Neural progenitor cell (in vitro differentiated cells): ENCODE data around the gene MRPL17. TPM values are rescaled to one million over a fixed set of nuclear protein-coding genes. Genes with fewer than 3 reads are reported as not detected.

Experiments
- DNase-seq: peaks from one replicate; pipeline ENCODE4 v3.0.0-alpha.2; 2016; ENCODE audit warnings: low spot score
- H2AFZ ChIP-seq: fragments of 200-600 bp; sonication (generic); replicated peaks from 2 replicates; pipeline ENCODE4 v1.6.1; 2016; ENCODE audit warnings: antibody characterized with exemption
- H3F3A ChIP-seq: fragments of 200-600 bp; sonication (generic); 2 replicates; pipeline ENCODE4 v1.6.1; 2016; ENCODE audit warnings: antibody characterized with exemption, low read depth
- H3K27ac ChIP-seq: fragments of 200-600 bp; sonication (generic); 2 replicates; pipeline ENCODE4 v1.5.1; 2016; ENCODE audit warnings: mild to moderate bottlenecking
- H3K27me3 ChIP-seq: fragments of 200-600 bp; sonication (generic); 2 replicates; pipeline ENCODE4 v1.6.1; 2016; ENCODE audit warnings: mild to moderate bottlenecking, moderate library complexity
- H3K36me3 ChIP-seq: fragments of 200-600 bp; sonication (generic); 2 replicates; pipeline ENCODE4 v1.5.1; 2016
- H3K4me1 ChIP-seq: fragments of 200-600 bp; sonication (generic); 2 replicates; pipeline ENCODE4 v1.6.1; 2016; ENCODE audit warnings: mixed run types
- H3K4me2 ChIP-seq: fragments of 200-600 bp; sonication (generic); 2 replicates; pipeline ENCODE4 v1.6.1; 2016
- H3K4me3 ChIP-seq: fragments of 200-600 bp; sonication (generic); 2 replicates; pipeline ENCODE4 v1.5.1; 2016
- H3K79me2 ChIP-seq: fragments of 200-600 bp; sonication (generic); 2 replicates; pipeline ENCODE4 v1.6.1; 2016; ENCODE audit warnings: low read depth
- H3K9ac ChIP-seq: fragments of 200-600 bp; sonication (generic); 2 replicates; pipeline ENCODE4 v1.6.1; 2016
- H3K9me3 ChIP-seq: fragments of 200-600 bp; sonication (generic); 2 replicates; pipeline ENCODE4 v1.5.1; 2016; ENCODE audit warnings: low read depth
- H4K20me1 ChIP-seq: fragments of 200-600 bp; sonication (generic); 2 replicates; pipeline ENCODE4 v1.6.1; 2016; ENCODE audit warnings: low read depth
- H3K27ac Mint-ChIP-seq: 3 replicates; pipeline ENCODE4 v1.8.0; 2021; ENCODE audit warnings: mixed read lengths
- H3K27me3 Mint-ChIP-seq: 2 replicates; pipeline ENCODE4 v1.8.0; 2022; ENCODE audit warnings: low read depth, mild to moderate bottlenecking, inconsistent platforms, moderate library complexity, mixed read lengths; ENCODE audit not compliant: insufficient read depth
- H3K36me3 Mint-ChIP-seq: 3 replicates; pipeline ENCODE4 v1.8.0; 2021; ENCODE audit warnings: mixed read lengths
- H3K4me1 Mint-ChIP-seq: 3 replicates; pipeline ENCODE4 v1.8.0; 2021; ENCODE audit warnings: mixed read lengths
- H3K4me3 Mint-ChIP-seq: 3 replicates; pipeline ENCODE4 v1.8.0; 2021; ENCODE audit warnings: mild to moderate bottlenecking, moderate library complexity, mixed read lengths
- H3K9me3 Mint-ChIP-seq: 3 replicates; pipeline ENCODE4 v1.8.0; 2020; ENCODE audit warnings: mixed read lengths
- EZH2 ChIP-seq: fragments of 200-600 bp; sonication (generic); IDR thresholded peaks from 2 replicates; pipeline ENCODE4 v1.6.1; 2017; ENCODE audit warnings: antibody characterized with exemption, mild to moderate bottlenecking, moderate library complexity
- EZH2phosphoT487 ChIP-seq: fragments of 200-600 bp; sonication (generic); IDR thresholded peaks from 2 replicates; pipeline ENCODE4 v1.6.1; 2017; ENCODE audit warnings: antibody characterized with exemption
- total RNA-seq: library from RNA; depleted of rRNA; stranded (reverse); fragments of >200 nt; gene quantifications from 2 replicates; pipeline ENCODE4 v1.2.3, GENCODE V29; 2015; ENCODE audit warnings: low replicate concordance
- TF ChIP-seq, protein P1 (sequence below): fragments of 200-600 bp; sonication (generic); IDR thresholded peaks from 2 replicates; pipeline ENCODE4 v1.5.1; 2017; ENCODE audit warnings: antibody characterized with exemption, mild to moderate bottlenecking

Gene MRPL17
- total RNA-seq, 1 donor from 2014 or later: 24.3 TPM

DNA sequence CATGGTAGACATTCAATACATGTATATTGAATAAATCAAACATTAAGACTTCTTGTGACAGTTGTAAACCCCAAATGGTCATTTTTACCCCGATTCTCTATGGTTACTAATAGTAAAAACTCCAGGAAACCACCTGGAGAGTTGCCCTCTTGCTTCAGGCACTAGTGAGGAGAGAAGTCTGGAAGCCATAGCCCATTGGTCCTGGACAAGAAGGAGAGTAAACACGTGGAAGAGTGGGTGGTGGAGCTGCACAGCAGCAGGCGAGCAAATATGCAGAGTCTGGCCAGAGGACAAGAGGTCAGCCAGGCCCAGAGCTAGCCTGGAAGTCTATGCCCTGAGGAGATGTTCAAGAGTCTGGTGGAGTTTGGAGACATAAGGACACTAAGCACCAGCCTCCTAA, 45.3 kb downstream of the MRPL17 start:
- Mint-ChIP-seq H3K4me1 (no peaks in the 10 kb centered on the region), H3K4me3 (no peak overlapping the region), H3K27me3 (peaks cover under 1% of the 10 kb centered on the region), H3K9me3 (no peaks in the 10 kb centered on the region), H3K27ac (no peak overlapping the region), H3K36me3 (peaks cover 4% of the 10 kb centered on the region)
- Histone ChIP-seq H3K4me1 (no peaks in the 10 kb centered on the region), H3K4me2 (no peak overlapping the region), H3K9ac (no peak overlapping the region), H3K4me3 (no peak overlapping the region), H3K27me3 (no peaks in the 10 kb centered on the region), H3K27ac (no peak overlapping the region), H3K36me3 (no peaks in the 10 kb centered on the region), H4K20me1 (no peaks in the 10 kb centered on the region), H3F3A (no peaks in the 10 kb centered on the region), H3K79me2 (no peaks in the 10 kb centered on the region), H3K9me3 (no peaks in the 10 kb centered on the region), H2AFZ (no peak overlapping the region)
- TF ChIP-seq EZH2: no peak
- TF ChIP-seq, protein P1, sequence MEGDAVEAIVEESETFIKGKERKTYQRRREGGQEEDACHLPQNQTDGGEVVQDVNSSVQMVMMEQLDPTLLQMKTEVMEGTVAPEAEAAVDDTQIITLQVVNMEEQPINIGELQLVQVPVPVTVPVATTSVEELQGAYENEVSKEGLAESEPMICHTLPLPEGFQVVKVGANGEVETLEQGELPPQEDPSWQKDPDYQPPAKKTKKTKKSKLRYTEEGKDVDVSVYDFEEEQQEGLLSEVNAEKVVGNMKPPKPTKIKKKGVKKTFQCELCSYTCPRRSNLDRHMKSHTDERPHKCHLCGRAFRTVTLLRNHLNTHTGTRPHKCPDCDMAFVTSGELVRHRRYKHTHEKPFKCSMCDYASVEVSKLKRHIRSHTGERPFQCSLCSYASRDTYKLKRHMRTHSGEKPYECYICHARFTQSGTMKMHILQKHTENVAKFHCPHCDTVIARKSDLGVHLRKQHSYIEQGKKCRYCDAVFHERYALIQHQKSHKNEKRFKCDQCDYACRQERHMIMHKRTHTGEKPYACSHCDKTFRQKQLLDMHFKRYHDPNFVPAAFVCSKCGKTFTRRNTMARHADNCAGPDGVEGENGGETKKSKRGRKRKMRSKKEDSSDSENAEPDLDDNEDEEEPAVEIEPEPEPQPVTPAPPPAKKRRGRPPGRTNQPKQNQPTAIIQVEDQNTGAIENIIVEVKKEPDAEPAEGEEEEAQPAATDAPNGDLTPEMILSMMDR: no peak
- no peak for TF ChIP-seq EZH2phosphoT487
- DNase-seq: no peak

DNA sequence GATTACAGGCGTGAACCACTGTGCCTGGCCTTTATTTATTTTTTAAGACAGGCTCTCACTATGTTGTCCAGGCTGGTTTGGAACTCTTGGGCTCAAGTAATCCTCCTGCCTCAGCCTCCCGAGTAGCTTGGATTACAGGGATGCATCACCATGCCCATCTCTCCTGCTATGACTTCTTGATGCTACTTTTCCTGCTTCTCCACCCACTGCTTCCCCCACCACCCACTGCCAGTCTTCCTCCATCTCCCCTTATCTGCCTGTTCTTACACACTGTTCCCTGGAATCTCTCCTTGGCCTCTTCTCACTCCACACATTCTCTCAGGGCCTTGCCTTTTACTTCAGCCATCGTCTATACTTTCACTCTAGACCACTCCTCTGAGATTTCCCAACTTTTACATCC, 46.7 kb downstream of the MRPL17 start:
- H3K9me3 Mint-ChIP-seq: no peaks in the 10 kb centered on the region
- H3K4me3 Mint-ChIP-seq: no peak overlapping the region
- H4K20me1 ChIP-seq: no peaks in the 10 kb centered on the region
- H3K27ac ChIP-seq: no peak overlapping the region
- H3K4me1 ChIP-seq: no peaks in the 10 kb centered on the region
- H3K36me3 ChIP-seq: no peaks in the 10 kb centered on the region
- no peaks in the 10 kb centered on the region for H3K4me1 Mint-ChIP-seq
- peaks cover 11% of the 10 kb centered on the region for H3K36me3 Mint-ChIP-seq
- no peak overlapping the region for H3K4me2 ChIP-seq
- H2AFZ ChIP-seq: no peak overlapping the region
- H3K27ac Mint-ChIP-seq: no peak overlapping the region
- H3K79me2 ChIP-seq: no peaks in the 10 kb centered on the region
- H3K27me3 ChIP-seq: peaks cover 10% of the 10 kb centered on the region
- TF ChIP-seq EZH2phosphoT487: no peak
- TF ChIP-seq EZH2: no peak
- TF ChIP-seq, protein P1: no peak
- no peak overlapping the region for H3K9ac ChIP-seq
- no peaks in the 10 kb centered on the region for H3K9me3 ChIP-seq
- DNase-seq: no peak
- peaks cover 6% of the 10 kb centered on the region for H3K27me3 Mint-ChIP-seq
- H3F3A ChIP-seq: no peaks in the 10 kb centered on the region
- no peak overlapping the region for H3K4me3 ChIP-seq

DNA sequence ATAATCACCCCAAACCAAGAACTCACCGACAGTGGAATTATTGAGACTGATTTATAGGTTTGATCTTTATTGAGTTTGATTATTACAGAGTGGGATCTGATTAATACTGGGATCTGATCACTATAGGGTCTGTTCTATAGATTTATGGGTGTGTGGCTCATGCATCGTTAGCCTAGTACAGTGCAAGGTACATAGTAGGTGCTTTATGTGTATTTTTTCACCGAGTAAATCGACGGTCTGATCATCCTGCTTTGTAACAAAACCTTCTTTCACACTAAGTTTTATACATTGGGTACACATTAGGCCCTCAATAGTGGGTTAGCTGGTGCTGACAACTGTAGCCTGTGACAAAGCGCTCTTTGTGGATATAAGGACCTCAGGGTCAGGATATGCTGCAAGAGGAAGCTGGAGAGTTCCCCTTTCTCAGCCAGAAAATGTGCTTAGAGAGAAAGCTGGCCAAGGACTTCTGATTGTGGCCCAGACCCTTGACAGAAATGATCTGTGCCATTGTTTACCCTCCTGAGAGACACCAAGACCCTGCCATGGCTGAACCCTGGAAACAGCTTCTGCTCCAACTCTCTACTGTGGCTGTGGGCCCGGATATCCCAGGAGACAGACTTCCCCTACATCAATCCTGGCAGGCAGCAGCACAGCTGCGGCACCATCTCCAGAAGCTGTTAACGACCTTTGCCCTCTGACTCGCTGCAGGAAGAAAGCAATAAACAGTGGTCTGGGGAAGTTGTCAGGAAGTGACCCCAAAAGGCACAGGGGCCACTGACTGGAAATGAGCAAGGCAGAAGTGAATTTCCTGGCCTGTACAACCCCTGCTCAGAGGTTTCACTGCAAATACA, 47.8 kb downstream of the MRPL17 start:
- Mint-ChIP-seq H3K9me3 (no peaks in the 10 kb centered on the region), H3K27me3 (peaks cover 7% of the 10 kb centered on the region), H3K27ac (no peak overlapping the region), H3K4me1 (no peaks in the 10 kb centered on the region), H3K4me3 (peak overlapping the region; percentile 37), H3K36me3 (peaks cover 19% of the 10 kb centered on the region)
- H3F3A ChIP-seq: peaks cover 5% of the 10 kb centered on the region
- H4K20me1 ChIP-seq: peaks cover 4% of the 10 kb centered on the region
- peaks cover 22% of the 10 kb centered on the region for H3K27me3 ChIP-seq
- no peak overlapping the region for H3K9ac ChIP-seq
- TF ChIP-seq, protein P1: no peak
- TF ChIP-seq EZH2phosphoT487 (no peak), EZH2 (no peak)
- H3K9me3 ChIP-seq: no peaks in the 10 kb centered on the region
- no peaks in the 10 kb centered on the region for H3K79me2 ChIP-seq
- H3K4me1 ChIP-seq: no peaks in the 10 kb centered on the region
- H3K4me2 ChIP-seq: no peak overlapping the region
- H3K27ac ChIP-seq: no peak overlapping the region
- DNase-seq: no peak
- no peak overlapping the region for H2AFZ ChIP-seq
- no peaks in the 10 kb centered on the region for H3K36me3 ChIP-seq
- H3K4me3 ChIP-seq: no peak overlapping the region
